Measurements from ENCODE around the gene DNAAF1. TPM values are rescaled to one million over a fixed set of nuclear protein-coding genes. Genes with fewer than 3 reads are reported as not detected.

DNAAF1 gene
- total and polyA plus RNA-seq, 2 experiments from 2014 or later: 0.42 TPM

DNA sequence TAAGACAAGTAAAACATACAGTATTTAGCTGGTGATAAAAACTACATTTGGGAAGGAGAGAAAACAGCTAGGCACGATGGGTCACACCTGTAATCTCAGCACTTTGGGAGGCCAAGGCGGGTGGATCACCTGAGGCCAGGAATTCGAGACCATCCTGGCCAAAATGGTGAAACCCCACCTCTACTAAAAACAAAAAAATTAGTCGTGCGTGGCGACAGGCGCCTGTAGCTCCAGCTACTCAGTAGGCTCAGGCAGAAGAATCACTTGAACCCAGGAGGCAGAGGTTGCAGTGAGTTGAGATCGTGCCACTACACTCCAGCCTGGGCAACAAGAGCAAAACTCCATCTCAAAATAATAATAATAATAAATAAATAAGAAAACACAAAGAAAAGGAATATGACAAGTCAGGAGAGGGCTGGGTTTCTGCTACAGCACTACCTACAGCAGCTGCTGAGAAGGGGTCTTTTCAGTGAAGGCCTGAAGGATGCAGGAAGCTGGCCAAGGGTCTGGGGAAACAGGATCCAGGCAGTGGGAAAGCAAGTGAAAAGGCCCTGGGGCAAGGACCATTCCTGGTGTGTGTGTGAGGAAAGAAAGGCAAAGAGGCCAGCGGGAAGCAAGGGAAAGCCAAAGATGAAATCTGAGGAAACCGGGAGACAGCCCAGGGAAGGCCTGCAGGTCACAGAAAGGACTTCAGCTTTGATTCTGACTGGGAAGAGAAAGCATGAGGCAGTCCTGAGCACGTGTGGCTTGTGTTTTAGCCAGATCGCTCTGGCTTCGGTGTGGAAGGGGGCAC, 39.0 kb upstream of the DNAAF1 start (continued):
- TF ChIP-seq, protein P1, sequence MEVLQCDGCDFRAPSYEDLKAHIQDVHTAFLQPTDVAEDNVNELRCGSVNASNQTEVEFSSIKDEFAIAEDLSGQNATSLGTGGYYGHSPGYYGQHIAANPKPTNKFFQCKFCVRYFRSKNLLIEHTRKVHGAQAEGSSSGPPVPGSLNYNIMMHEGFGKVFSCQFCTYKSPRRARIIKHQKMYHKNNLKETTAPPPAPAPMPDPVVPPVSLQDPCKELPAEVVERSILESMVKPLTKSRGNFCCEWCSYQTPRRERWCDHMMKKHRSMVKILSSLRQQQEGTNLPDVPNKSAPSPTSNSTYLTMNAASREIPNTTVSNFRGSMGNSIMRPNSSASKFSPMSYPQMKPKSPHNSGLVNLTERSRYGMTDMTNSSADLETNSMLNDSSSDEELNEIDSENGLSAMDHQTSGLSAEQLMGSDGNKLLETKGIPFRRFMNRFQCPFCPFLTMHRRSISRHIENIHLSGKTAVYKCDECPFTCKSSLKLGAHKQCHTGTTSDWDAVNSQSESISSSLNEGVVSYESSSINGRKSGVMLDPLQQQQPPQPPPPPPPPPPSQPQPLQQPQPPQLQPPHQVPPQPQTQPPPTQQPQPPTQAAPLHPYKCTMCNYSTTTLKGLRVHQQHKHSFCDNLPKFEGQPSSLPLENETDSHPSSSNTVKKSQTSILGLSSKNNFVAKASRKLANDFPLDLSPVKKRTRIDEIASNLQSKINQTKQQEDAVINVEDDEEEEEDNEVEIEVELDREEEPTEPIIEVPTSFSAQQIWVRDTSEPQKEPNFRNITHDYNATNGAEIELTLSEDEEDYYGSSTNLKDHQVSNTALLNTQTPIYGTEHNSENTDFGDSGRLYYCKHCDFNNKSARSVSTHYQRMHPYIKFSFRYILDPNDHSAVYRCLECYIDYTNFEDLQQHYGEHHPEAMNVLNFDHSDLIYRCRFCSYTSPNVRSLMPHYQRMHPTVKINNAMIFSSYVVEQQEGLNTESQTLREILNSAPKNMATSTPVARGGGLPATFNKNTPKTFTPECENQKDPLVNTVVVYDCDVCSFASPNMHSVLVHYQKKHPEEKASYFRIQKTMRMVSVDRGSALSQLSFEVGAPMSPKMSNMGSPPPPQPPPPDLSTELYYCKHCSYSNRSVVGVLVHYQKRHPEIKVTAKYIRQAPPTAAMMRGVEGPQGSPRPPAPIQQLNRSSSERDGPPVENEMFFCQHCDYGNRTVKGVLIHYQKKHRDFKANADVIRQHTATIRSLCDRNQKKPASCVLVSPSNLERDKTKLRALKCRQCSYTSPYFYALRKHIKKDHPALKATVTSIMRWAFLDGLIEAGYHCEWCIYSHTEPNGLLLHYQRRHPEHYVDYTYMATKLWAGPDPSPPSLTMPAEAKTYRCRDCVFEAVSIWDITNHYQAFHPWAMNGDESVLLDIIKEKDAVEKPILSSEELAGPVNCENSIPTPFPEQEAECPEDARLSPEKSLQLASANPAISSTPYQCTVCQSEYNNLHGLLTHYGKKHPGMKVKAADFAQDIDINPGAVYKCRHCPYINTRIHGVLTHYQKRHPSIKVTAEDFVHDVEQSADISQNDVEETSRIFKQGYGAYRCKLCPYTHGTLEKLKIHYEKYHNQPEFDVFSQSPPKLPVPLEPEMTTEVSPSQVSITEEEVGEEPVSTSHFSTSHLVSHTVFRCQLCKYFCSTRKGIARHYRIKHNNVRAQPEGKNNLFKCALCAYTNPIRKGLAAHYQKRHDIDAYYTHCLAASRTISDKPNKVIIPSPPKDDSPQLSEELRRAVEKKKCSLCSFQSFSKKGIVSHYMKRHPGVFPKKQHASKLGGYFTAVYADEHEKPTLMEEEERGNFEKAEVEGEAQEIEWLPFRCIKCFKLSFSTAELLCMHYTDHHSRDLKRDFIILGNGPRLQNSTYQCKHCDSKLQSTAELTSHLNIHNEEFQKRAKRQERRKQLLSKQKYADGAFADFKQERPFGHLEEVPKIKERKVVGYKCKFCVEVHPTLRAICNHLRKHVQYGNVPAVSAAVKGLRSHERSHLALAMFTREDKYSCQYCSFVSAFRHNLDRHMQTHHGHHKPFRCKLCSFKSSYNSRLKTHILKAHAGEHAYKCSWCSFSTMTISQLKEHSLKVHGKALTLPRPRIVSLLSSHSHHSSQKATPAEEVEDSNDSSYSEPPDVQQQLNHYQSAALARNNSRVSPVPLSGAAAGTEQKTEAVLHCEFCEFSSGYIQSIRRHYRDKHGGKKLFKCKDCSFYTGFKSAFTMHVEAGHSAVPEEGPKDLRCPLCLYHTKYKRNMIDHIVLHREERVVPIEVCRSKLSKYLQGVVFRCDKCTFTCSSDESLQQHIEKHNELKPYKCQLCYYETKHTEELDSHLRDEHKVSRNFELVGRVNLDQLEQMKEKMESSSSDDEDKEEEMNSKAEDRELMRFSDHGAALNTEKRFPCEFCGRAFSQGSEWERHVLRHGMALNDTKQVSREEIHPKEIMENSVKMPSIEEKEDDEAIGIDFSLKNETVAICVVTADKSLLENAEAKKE (CRISPR knock-in tag; IDR thresholded peaks at IDR 0.05): no peak
- no peak for TF ChIP-seq STAT1 (IDR thresholded peaks at IDR 0.05; ENCODE audit: unreplicated experiment)
- TF ChIP-seq, protein P2, sequence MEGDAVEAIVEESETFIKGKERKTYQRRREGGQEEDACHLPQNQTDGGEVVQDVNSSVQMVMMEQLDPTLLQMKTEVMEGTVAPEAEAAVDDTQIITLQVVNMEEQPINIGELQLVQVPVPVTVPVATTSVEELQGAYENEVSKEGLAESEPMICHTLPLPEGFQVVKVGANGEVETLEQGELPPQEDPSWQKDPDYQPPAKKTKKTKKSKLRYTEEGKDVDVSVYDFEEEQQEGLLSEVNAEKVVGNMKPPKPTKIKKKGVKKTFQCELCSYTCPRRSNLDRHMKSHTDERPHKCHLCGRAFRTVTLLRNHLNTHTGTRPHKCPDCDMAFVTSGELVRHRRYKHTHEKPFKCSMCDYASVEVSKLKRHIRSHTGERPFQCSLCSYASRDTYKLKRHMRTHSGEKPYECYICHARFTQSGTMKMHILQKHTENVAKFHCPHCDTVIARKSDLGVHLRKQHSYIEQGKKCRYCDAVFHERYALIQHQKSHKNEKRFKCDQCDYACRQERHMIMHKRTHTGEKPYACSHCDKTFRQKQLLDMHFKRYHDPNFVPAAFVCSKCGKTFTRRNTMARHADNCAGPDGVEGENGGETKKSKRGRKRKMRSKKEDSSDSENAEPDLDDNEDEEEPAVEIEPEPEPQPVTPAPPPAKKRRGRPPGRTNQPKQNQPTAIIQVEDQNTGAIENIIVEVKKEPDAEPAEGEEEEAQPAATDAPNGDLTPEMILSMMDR (conservative IDR thresholded peaks at IDR 0.05; ENCODE audit: low read depth in 2 of 2): no peak

DNA sequence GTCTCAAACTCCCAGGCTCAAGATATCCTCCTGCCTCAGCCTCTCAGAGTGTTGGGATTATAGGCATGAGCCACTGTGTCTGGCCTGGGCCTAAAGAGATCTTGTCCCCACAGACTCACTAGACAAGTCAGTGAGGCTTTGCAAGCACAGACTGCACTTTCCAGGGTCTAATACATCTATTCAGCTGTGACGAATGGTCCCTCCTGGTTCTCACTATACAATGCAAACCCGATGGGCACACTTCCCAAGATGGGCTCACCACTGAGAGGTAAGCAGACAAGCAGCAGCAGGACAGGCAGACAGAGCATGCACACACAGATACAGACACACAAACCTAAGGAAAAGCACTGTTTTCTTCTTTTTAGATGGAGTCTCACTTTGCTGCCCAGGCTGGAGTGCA, 37.2 kb upstream of the DNAAF1 start:
- H3K27ac Mint-ChIP-seq: no peak overlapping the region
- peaks cover 100% of the 10 kb centered on the region for H3K79me2 ChIP-seq (replicated peaks; ENCODE audit: insufficient read depth)
- TF ChIP-seq ZNF114 (CRISPR knock-in tag; IDR thresholded peaks at IDR 0.05) (no peak), POLR2AphosphoS5 (IDR thresholded peaks at IDR 0.05; ENCODE audit: low read depth) (no peak), CREB1 (CRISPR knock-in tag; IDR thresholded peaks at IDR 0.05; ENCODE audit: low read depth) (no peak), JUNB (IDR thresholded peaks at IDR 0.05; ENCODE audit: unreplicated experiment) (no peak)
- TF ChIP-seq, protein P3, sequence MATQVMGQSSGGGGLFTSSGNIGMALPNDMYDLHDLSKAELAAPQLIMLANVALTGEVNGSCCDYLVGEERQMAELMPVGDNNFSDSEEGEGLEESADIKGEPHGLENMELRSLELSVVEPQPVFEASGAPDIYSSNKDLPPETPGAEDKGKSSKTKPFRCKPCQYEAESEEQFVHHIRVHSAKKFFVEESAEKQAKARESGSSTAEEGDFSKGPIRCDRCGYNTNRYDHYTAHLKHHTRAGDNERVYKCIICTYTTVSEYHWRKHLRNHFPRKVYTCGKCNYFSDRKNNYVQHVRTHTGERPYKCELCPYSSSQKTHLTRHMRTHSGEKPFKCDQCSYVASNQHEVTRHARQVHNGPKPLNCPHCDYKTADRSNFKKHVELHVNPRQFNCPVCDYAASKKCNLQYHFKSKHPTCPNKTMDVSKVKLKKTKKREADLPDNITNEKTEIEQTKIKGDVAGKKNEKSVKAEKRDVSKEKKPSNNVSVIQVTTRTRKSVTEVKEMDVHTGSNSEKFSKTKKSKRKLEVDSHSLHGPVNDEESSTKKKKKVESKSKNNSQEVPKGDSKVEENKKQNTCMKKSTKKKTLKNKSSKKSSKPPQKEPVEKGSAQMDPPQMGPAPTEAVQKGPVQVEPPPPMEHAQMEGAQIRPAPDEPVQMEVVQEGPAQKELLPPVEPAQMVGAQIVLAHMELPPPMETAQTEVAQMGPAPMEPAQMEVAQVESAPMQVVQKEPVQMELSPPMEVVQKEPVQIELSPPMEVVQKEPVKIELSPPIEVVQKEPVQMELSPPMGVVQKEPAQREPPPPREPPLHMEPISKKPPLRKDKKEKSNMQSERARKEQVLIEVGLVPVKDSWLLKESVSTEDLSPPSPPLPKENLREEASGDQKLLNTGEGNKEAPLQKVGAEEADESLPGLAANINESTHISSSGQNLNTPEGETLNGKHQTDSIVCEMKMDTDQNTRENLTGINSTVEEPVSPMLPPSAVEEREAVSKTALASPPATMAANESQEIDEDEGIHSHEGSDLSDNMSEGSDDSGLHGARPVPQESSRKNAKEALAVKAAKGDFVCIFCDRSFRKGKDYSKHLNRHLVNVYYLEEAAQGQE (IDR thresholded peaks at IDR 0.05; ENCODE audit: unreplicated experiment): no peak
- TF ChIP-seq, protein P2 (conservative IDR thresholded peaks at IDR 0.05; ENCODE audit: low read depth in 2 of 2): no peak

More for the DNA sequence above, 37.2 kb upstream of the DNAAF1 start:
- Mint-ChIP-seq H3K9me3 (no peaks in the 10 kb centered on the region), H3K36me3 (ENCODE audit: low read depth) (no peaks in the 10 kb centered on the region), H3K4me1 (no peaks in the 10 kb centered on the region; the same call in 1 of the 3 replicates), H3K27me3 (ENCODE audit: insufficient read depth, low read depth, poor library complexity) (peaks cover 1% of the 10 kb centered on the region), H3K4me3 (no peak overlapping the region)
- Histone ChIP-seq H3K4me3 (no peak overlapping the region), H3K4me1 (ENCODE audit: insufficient read depth) (no peaks in the 10 kb centered on the region), H3F3A (replicated peaks; ENCODE audit: low read depth) (no peaks in the 10 kb centered on the region), H3K27me3 (ENCODE audit: insufficient read depth) (no peaks in the 10 kb centered on the region), H4K20me1 (replicated peaks; ENCODE audit: insufficient read depth) (peaks cover 24% of the 10 kb centered on the region; the same call in 1 of the 2 replicates), H3K4me2 (no peak overlapping the region), H2AFZ (no peak overlapping the region), H3K36me3 (ENCODE audit: insufficient read depth) (no peaks in the 10 kb centered on the region), H3K27ac (ENCODE audit: low read depth) (no peak overlapping the region), H3K9me2 (ENCODE audit: insufficient read depth) (no peaks in the 10 kb centered on the region)
- ATAC-seq (no peak), DNase-seq (ENCODE audit: low spot score) (no peak)
